GOT3 (cell line): ENCODE measurements around the gene FHOD3.

Experiments
- DNase-seq: peaks from one replicate; lab custom pipeline; 2025; ENCODE audit warnings: mixed read lengths; lab: John Stamatoyannopoulos, UW

Gene FHOD3

GRCh38 chr18:36296650-36297416, 680 bp upstream of the FHOD3 start:
- peak; percentile 23 for DNase-seq

- DNase-seq = no peak
Observed at GRCh38 chr18:36298126-36298741, 721 bp downstream of the FHOD3 start.

GRCh38 chr18:36299015-36299414, 1.5 kb downstream of the FHOD3 start:
- DNase-seq = no peak

GRCh38 chr18:36300211-36300610, 2.7 kb downstream of the FHOD3 start:
- DNase-seq = no peak

- no peak for DNase-seq
Observed at GRCh38 chr18:36301884-36302283, 4.4 kb downstream of the FHOD3 start.

GRCh38 chr18:36302676-36303075, 5.2 kb downstream of the FHOD3 start:
- no peak for DNase-seq

GRCh38 chr18:36303211-36303844, 5.8 kb downstream of the FHOD3 start:
- DNase-seq = no peak

- DNase-seq = no peak
Observed at GRCh38 chr18:36304723-36305122, 7.2 kb downstream of the FHOD3 start.

- no peak for DNase-seq
Observed at GRCh38 chr18:36305375-36305774, 7.9 kb downstream of the FHOD3 start.

- no peak for DNase-seq
Observed at GRCh38 chr18:36307513-36307912, 10.0 kb downstream of the FHOD3 start.

GRCh38 chr18:36308711-36309435, 11.4 kb downstream of the FHOD3 start:
- DNase-seq = no peak

GRCh38 chr18:36309436-36310391, 12.2 kb downstream of the FHOD3 start:
- peak; percentile 43 for DNase-seq

- no peak for DNase-seq
Observed at GRCh38 chr18:36311026-36311570, 13.6 kb downstream of the FHOD3 start.

GRCh38 chr18:36312806-36313395, 15.4 kb downstream of the FHOD3 start:
- DNase-seq = no peak

GRCh38 chr18:36314098-36314497, 16.6 kb downstream of the FHOD3 start:
- no peak for DNase-seq

GRCh38 chr18:36314754-36315153, 17.2 kb downstream of the FHOD3 start:
- DNase-seq = no peak

GRCh38 chr18:36315736-36316135, 18.2 kb downstream of the FHOD3 start:
- no peak for DNase-seq

- DNase-seq = no peak
Observed at GRCh38 chr18:36316246-36316645, 18.7 kb downstream of the FHOD3 start.

- DNase-seq = no peak
Observed at GRCh38 chr18:36321658-36322407, 24.3 kb downstream of the FHOD3 start.

- no peak for DNase-seq
Observed at GRCh38 chr18:36322408-36322728, 24.9 kb downstream of the FHOD3 start.
